Gastroesophageal sphincter (tissue), 2 donors: ENCODE data around the gene PYDC2.

ENCODE experiments used
- POLR2A ChIP-seq, 2 donors: fragments of 450-650 bp; IDR thresholded peaks; one replicate each; pipeline ENCODE4 v1.6.1; 2017; ENCODE audit warnings: antibody characterized with exemption in 2 of 2, mild to moderate bottlenecking in 2 of 2, moderate library complexity in 1 of 2
- POLR2AphosphoS5 ChIP-seq: sonication (generic); formaldehyde crosslinking; IDR thresholded peaks from one replicate; pipeline ENCODE4 v1.6.1; 2017; ENCODE audit warnings: antibody characterized with exemption

DNA sequence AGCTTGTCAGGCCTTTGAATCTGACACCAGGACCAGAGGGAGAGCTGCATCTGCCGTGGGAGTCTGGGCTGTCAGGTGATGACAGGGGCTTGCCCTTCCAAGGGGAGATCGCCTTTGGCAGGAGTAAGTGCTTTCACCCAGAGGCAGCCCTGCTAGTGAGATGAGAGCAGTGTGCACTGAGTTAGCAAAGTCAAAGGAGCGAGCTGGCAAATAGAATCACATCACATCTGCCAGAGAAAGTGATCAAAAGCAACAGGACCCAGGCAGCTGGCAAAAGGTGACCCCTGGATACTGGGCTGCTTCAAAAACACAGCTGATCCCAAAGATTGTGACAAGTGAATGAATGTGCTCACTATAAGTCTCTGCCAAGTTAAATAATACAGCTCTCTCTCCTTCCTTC is 36.1 kb upstream of the PYDC2 start:
- TF ChIP-seq POLR2AphosphoS5 (no peak), POLR2A (IDR thresholded peaks at IDR 0.05) (no peak)
